ENCODE data around the gene MRPL19. TPM values are rescaled to one million over a fixed set of nuclear protein-coding genes. Genes with fewer than 3 reads are reported as not detected.

MRPL19 gene
- total and polyA plus RNA-seq, 2 of the 13 experiments (the other 11 are each of a cell fraction or from before 2014, with no cell fraction given) = 43.2 to 163 TPM

- H3K9ac ChIP-seq (ENCODE audit: insufficient read depth, low read depth, low read length) = no peak overlapping the region
- intact Hi-C loops (cut with micrococcal nuclease; ENCODE audit: unreplicated experiment) = no loop called here
- ChIA-PET CTCF (ENCODE audit: low intra/inter-chr PET ratio, low total read pairs) (no interaction called here), POLR2A (interaction anchor here (3.5 kb wide), 1 partner anchor 9 kb away, joined by 14 read pairs; the partner anchor contains the start of gene MRPL19)
- no peak overlapping the region for H3K4me2 ChIP-seq (ENCODE audit: low read depth, low read length)
- no peak overlapping the region for H3K27ac ChIP-seq (ENCODE audit: extremely low read length, insufficient read depth, low read length)
- peaks cover 25 to 76% of the 10 kb centered on the region in 2 experiments for H3K36me3 ChIP-seq (replicated peaks in 1 of 2; ENCODE audit: control insufficient read depth in 1 of 2, insufficient read depth in 2 of 2, low read length in 2 of 2)
- no TSS peak for BruUV-seq (replicated peaks)
- peak; percentile 10 for TF ChIP-seq RBM22 (optimal IDR thresholded peaks at IDR 0.05; ENCODE audit: low read length)
- TF ChIP-seq HNRNPUL1 (IDR thresholded peaks at IDR 0.05; ENCODE audit: low read depth, low read length) = no peak
- H4K20me1 ChIP-seq (ENCODE audit: insufficient read depth, low read length) = no peaks in the 10 kb centered on the region
- in situ Hi-C loops (cut with HindIII; ENCODE audit: extremely low pct_ligation_motif_present, low pct_unique_long_range_greater_than_20kb) = no loop called here
- H3K27me3 ChIP-seq (ENCODE audit: control insufficient read depth in 1 of 2, insufficient read depth in 2 of 2, low read length in 2 of 2) = no peaks in the 10 kb centered on the region
- H3K4me1 ChIP-seq (ENCODE audit: insufficient read depth, low read length) = no peaks in the 10 kb centered on the region
- ATAC-seq (no peak), FAIRE-seq (no peak), DNase-seq (ENCODE audit: low spot score) (no peak)
- no peak overlapping the region for H3K4me3 ChIP-seq (replicated peaks in 1 of 3; ENCODE audit: insufficient read depth in 1 of 3, low read depth in 2 of 3, low read length in 3 of 3)
- peaks cover under 1% of the 10 kb centered on the region for H3K79me2 ChIP-seq (ENCODE audit: insufficient read depth, low read length)
- no peak overlapping the region for H2AFZ ChIP-seq (ENCODE audit: low read length)
- H3K9me3 ChIP-seq (ENCODE audit: low read length) = no peaks in the 10 kb centered on the region
- 96% methylated on average over 1 of the region's 1 CpG for WGBS (ENCODE audit: low lambda C conversion rate)
These were observed 9.3 kb downstream of the MRPL19 start for GRCh38 chr2:75655861-75656260.

DNA sequence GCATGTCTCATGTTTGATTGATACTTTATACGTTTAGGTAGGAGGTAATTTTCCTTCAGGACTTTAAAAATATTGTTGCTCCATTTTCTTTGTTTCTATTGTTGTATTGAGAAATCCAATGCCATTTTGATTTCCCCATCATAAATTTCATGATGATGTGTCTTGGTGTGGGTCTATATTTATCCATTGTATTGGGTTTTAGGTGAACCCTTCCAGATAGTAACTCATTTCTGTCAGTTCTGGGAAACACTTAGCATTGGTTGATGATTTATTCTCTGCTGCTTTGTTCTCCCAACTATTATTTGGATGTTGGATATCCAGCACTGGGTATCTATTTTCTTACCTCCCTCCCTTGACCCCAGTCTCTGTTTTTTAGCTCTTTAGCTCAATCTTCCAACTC, 10.0 kb downstream of the MRPL19 start:
- in situ Hi-C loops (cut with HindIII; ENCODE audit: extremely low pct_ligation_motif_present, low pct_unique_long_range_greater_than_20kb) (no loop called here), intact Hi-C loops (cut with micrococcal nuclease; ENCODE audit: unreplicated experiment) (no loop called here)
- BruUV-seq (replicated peaks) = no TSS peak
- no peaks in the 10 kb centered on the region for H3K79me2 ChIP-seq (ENCODE audit: insufficient read depth, low read length)
- no peak for FAIRE-seq
- no peaks in the 10 kb centered on the region for H3K4me1 ChIP-seq (ENCODE audit: insufficient read depth, low read length)
- DNase-seq (ENCODE audit: low spot score) = no peak
- CTCF ChIA-PET (ENCODE audit: low intra/inter-chr PET ratio, low total read pairs) = no interaction called here
- no peak overlapping the region for H3K4me3 ChIP-seq (replicated peaks in 1 of 3; ENCODE audit: insufficient read depth in 1 of 3, low read depth in 2 of 3, low read length in 3 of 3)
- POLR2A ChIA-PET = interaction anchor here (3.5 kb wide), 1 partner anchor 9 kb away, joined by 14 read pairs; the partner anchor contains the start of gene MRPL19
- no peak overlapping the region for H3K27ac ChIP-seq (ENCODE audit: extremely low read length, insufficient read depth, low read length)
- WGBS (ENCODE audit: low lambda C conversion rate) = 97% methylated on average over 1 of the region's 1 CpG
- H3K27me3 ChIP-seq (ENCODE audit: control insufficient read depth in 1 of 2, insufficient read depth in 2 of 2, low read length in 2 of 2) = no peaks in the 10 kb centered on the region
- H3K9ac ChIP-seq (ENCODE audit: insufficient read depth, low read depth, low read length) = no peak overlapping the region
- H3K36me3 ChIP-seq (replicated peaks in 1 of 2; ENCODE audit: control insufficient read depth in 1 of 2, insufficient read depth in 2 of 2, low read length in 2 of 2) = peaks cover 21 to 75% of the 10 kb centered on the region in 2 experiments
- H3K9me3 ChIP-seq (ENCODE audit: low read length) = no peaks in the 10 kb centered on the region
- ATAC-seq = no peak
- H4K20me1 ChIP-seq (ENCODE audit: insufficient read depth, low read length) = no peaks in the 10 kb centered on the region
- no peak overlapping the region for H2AFZ ChIP-seq (ENCODE audit: low read length)
- no peak overlapping the region for H3K4me2 ChIP-seq (ENCODE audit: low read depth, low read length)
- TF ChIP-seq SUZ12 (IDR thresholded peaks at IDR 0.05; ENCODE audit: low read depth, low read length) = no peak
- TF ChIP-seq KDM5B (CRISPR knock-in tag; IDR thresholded peaks at IDR 0.05; ENCODE audit: borderline replicate concordance) = no peak
- TF ChIP-seq HNRNPLL (IDR thresholded peaks at IDR 0.05; ENCODE audit: low read depth, low read length, poor library complexity, severe bottlenecking) = no peak
- no peak for TF ChIP-seq ZBTB7B (CRISPR knock-in tag; IDR thresholded peaks at IDR 0.05)
- TF ChIP-seq ZNF777 (CRISPR knock-in tag; IDR thresholded peaks at IDR 0.05) = no peak
- TF ChIP-seq IRF2 (CRISPR knock-in tag; IDR thresholded peaks at IDR 0.05) = no peak
- no peak for TF ChIP-seq HCFC1 (IDR thresholded peaks at IDR 0.05; ENCODE audit: low read depth, low read length)
- TF ChIP-seq ZNF20 (CRISPR knock-in tag; IDR thresholded peaks at IDR 0.05) = no peak
- TF ChIP-seq ZBTB37 (CRISPR knock-in tag; IDR thresholded peaks at IDR 0.05) = no peak
- no peak for TF ChIP-seq ZNF24 (IDR thresholded peaks at IDR 0.05)
- no peak for TF ChIP-seq ZNF17 (CRISPR knock-in tag; IDR thresholded peaks at IDR 0.05)
- TF ChIP-seq REL (CRISPR knock-in tag; conservative IDR thresholded peaks at IDR 0.05) = no peak
- TF ChIP-seq ZMYM4 (CRISPR knock-in tag; IDR thresholded peaks at IDR 0.05) = no peak
- TF ChIP-seq PPARG (CRISPR knock-in tag; conservative IDR thresholded peaks at IDR 0.05) = no peak
- TF ChIP-seq JUND (CRISPR knock-in tag; IDR thresholded peaks at IDR 0.05) = no peak
- TF ChIP-seq SIX4 (CRISPR knock-in tag; IDR thresholded peaks at IDR 0.05) = no peak
- TF ChIP-seq NFIC (IDR thresholded peaks at IDR 0.05; ENCODE audit: low read length) = no peak
- no peak for TF ChIP-seq ZNF672 (CRISPR knock-in tag; IDR thresholded peaks at IDR 0.05)
- TF ChIP-seq HOXA9 (CRISPR knock-in tag; IDR thresholded peaks at IDR 0.05; ENCODE audit: borderline replicate concordance) = no peak

All from HepG2 (cell line).